Measurements from ENCODE around the gene IGF2.

DNA sequence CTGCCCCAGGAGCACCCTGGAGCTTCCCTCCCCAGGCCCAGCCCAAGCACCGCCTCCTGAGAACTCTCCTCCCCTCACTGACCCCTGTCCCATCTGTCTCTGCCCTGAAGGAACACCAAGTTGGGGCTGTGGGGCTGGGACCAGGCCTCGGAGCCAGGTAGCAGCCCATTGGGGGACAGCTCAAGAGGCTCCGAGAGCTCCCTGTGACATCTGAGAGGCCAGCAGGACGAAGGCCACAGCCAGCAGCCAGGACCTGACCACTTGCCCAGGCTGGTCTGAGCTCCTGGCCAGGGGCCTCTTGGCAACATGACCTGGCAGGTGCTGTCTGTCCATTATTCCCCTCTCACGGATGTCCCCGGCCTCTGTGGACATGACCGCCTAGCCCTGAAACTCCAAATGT lies 33.7 kb downstream of the IGF2 start:
- TF ChIP-seq EZH2 (IDR thresholded peaks at IDR 0.05), result no peak
- TF ChIP-seq POLR2AphosphoS5 (IDR thresholded peaks at IDR 0.05; ENCODE audit: borderline replicate concordance, low read depth, low read length), result no peak

Data from SK-N-MC (cell line).